Duodenal mucosa (tissue), 2 donors: ENCODE measurements around the gene MMP1.

ENCODE experiments used
- H3K27ac ChIP-seq: one replicate; pipeline ENCODE4 v1.7.0; 2013; ENCODE audit warnings: low read depth, low read length
- H3K27me3 ChIP-seq, 2 donors: one replicate each; pipeline ENCODE4 v1.7.0; 2013; ENCODE audit warnings: low read length in 2 of 2, control low read depth in 1 of 2; ENCODE audit not compliant: insufficient read depth in 2 of 2, control insufficient read depth in 1 of 2
- H3K36me3 ChIP-seq, 2 donors: one replicate each; pipeline ENCODE4 v1.7.0; 2013; ENCODE audit warnings: low read length in 2 of 2, control low read depth in 1 of 2; ENCODE audit not compliant: insufficient read depth in 2 of 2, control insufficient read depth in 1 of 2
- H3K4me1 ChIP-seq, 2 donors: one replicate each; pipeline ENCODE4 v1.7.0; 2013; ENCODE audit warnings: low read length in 2 of 2, control low read depth in 1 of 2; ENCODE audit not compliant: insufficient read depth in 2 of 2, control insufficient read depth in 1 of 2
- H3K4me3 ChIP-seq, 2 donors: one replicate each; pipeline ENCODE4 v1.7.0; 2013; ENCODE audit warnings: low read length in 2 of 2, low read depth in 1 of 2
- H3K9ac ChIP-seq, 2 donors: one replicate each; pipeline ENCODE4 v1.7.0; 2013; ENCODE audit warnings: low read length in 2 of 2, low read depth in 1 of 2
- H3K9me3 ChIP-seq, 2 donors: one replicate each; pipeline ENCODE4 v1.7.0; 2013; ENCODE audit warnings: low read length in 2 of 2, control low read depth in 1 of 2; ENCODE audit not compliant: control insufficient read depth in 1 of 2

The MMP1 gene

GRCh38 chr11:102767800-102768199 lies 30.2 kb downstream of the MMP1 start:
- Histone ChIP-seq H3K27ac (no peak overlapping the region), H3K27me3 (no peaks in the 10 kb centered on the region), H3K4me3 (no peak overlapping the region), H3K9me3 (no peaks in the 10 kb centered on the region), H3K36me3 (no peaks in the 10 kb centered on the region), H3K9ac (no peak overlapping the region), H3K4me1 (no peaks in the 10 kb centered on the region)

GRCh38 chr11:102763440-102763839 lies 34.5 kb downstream of the MMP1 start:
- Histone ChIP-seq H3K36me3 (no peaks in the 10 kb centered on the region), H3K27me3 (no peaks in the 10 kb centered on the region), H3K4me1 (peaks cover 2 to 5% of the 10 kb centered on the region in 2 donors), H3K27ac (no peak overlapping the region), H3K4me3 (no peak overlapping the region), H3K9ac (no peak overlapping the region), H3K9me3 (no peaks in the 10 kb centered on the region)

- H3K4me1 ChIP-seq, result peaks cover 2 to 5% of the 10 kb centered on the region in 2 donors
- H3K36me3 ChIP-seq, result no peaks in the 10 kb centered on the region
- no peaks in the 10 kb centered on the region for H3K27me3 ChIP-seq
- no peak overlapping the region for H3K4me3 ChIP-seq
- H3K9ac ChIP-seq, result no peak overlapping the region
- no peak overlapping the region for H3K27ac ChIP-seq
- no peaks in the 10 kb centered on the region for H3K9me3 ChIP-seq
Observed at GRCh38 chr11:102762361-102762767, 35.6 kb downstream of the MMP1 start.

- no peak overlapping the region for H3K27ac ChIP-seq
- no peak overlapping the region for H3K4me3 ChIP-seq
- H3K4me1 ChIP-seq, result peaks cover 2 to 5% of the 10 kb centered on the region in 2 donors
- H3K36me3 ChIP-seq, result no peaks in the 10 kb centered on the region
- no peak overlapping the region for H3K9ac ChIP-seq
- H3K9me3 ChIP-seq, result no peaks in the 10 kb centered on the region
- no peaks in the 10 kb centered on the region for H3K27me3 ChIP-seq
Observed at GRCh38 chr11:102761646-102762238, 36.2 kb downstream of the MMP1 start.

- Histone ChIP-seq H3K4me1 (peaks cover 2 to 5% of the 10 kb centered on the region in 2 donors), H3K36me3 (no peaks in the 10 kb centered on the region), H3K27me3 (no peaks in the 10 kb centered on the region), H3K27ac (no peak overlapping the region), H3K9ac (no peak overlapping the region), H3K9me3 (no peaks in the 10 kb centered on the region), H3K4me3 (no peak overlapping the region)
Observed at GRCh38 chr11:102760344-102761035, 37.5 kb downstream of the MMP1 start.

- H3K9ac ChIP-seq, result no peak overlapping the region
- no peaks in the 10 kb centered on the region for H3K36me3 ChIP-seq
- no peaks in the 10 kb centered on the region for H3K27me3 ChIP-seq
- H3K9me3 ChIP-seq, result no peaks in the 10 kb centered on the region
- H3K4me3 ChIP-seq, result no peak overlapping the region
- H3K27ac ChIP-seq, result no peak overlapping the region
- peaks cover 2 to 5% of the 10 kb centered on the region in 2 donors for H3K4me1 ChIP-seq
Observed at GRCh38 chr11:102757823-102758549, 40.0 kb downstream of the MMP1 start.

- Histone ChIP-seq H3K4me1 (no peaks in the 10 kb centered on the region), H3K4me3 (no peak overlapping the region), H3K9ac (no peak overlapping the region), H3K27me3 (no peaks in the 10 kb centered on the region), H3K27ac (no peak overlapping the region), H3K36me3 (no peaks in the 10 kb centered on the region), H3K9me3 (no peaks in the 10 kb centered on the region)
Observed at GRCh38 chr11:102753267-102753666, 44.7 kb downstream of the MMP1 start.

GRCh38 chr11:102751673-102752072 lies 46.3 kb downstream of the MMP1 start:
- Histone ChIP-seq H3K4me1 (no peaks in the 10 kb centered on the region), H3K27ac (no peak overlapping the region), H3K36me3 (no peaks in the 10 kb centered on the region), H3K9ac (no peak overlapping the region), H3K9me3 (no peaks in the 10 kb centered on the region), H3K27me3 (no peaks in the 10 kb centered on the region), H3K4me3 (no peak overlapping the region)

- Histone ChIP-seq H3K9ac (no peak overlapping the region), H3K36me3 (no peaks in the 10 kb centered on the region), H3K9me3 (no peaks in the 10 kb centered on the region), H3K4me3 (no peak overlapping the region), H3K4me1 (no peaks in the 10 kb centered on the region), H3K27me3 (no peaks in the 10 kb centered on the region), H3K27ac (no peak overlapping the region)
Observed at GRCh38 chr11:102749101-102749722, 48.7 kb downstream of the MMP1 start.
